ENCODE measurements around the gene GLI1. TPM values are rescaled to one million over a fixed set of nuclear protein-coding genes. Genes with fewer than 3 reads are reported as not detected.

Gene GLI1
- total RNA-seq, 1 experiment from 2014 or later = 6.4 TPM

DNA sequence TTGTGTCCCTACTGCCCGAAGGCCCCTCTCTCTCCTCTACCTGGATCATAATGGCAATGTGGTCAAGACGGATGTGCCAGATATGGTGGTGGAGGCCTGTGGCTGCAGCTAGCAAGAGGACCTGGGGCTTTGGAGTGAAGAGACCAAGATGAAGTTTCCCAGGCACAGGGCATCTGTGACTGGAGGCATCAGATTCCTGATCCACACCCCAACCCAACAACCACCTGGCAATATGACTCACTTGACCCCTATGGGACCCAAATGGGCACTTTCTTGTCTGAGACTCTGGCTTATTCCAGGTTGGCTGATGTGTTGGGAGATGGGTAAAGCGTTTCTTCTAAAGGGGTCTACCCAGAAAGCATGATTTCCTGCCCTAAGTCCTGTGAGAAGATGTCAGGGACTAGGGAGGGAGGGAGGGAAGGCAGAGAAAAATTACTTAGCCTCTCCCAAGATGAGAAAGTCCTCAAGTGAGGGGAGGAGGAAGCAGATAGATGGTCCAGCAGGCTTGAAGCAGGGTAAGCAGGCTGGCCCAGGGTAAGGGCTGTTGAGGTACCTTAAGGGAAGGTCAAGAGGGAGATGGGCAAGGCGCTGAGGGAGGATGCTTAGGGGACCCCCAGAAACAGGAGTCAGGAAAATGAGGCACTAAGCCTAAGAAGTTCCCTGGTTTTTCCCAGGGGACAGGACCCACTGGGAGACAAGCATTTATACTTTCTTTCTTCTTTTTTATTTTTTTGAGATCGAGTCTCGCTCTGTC lies 2.7 kb upstream of the GLI1 start:
- H2AFZ ChIP-seq (ENCODE audit: low read depth, low read length, poor library complexity, severe bottlenecking) = no peak overlapping the region
- no peak for DNase-seq (ENCODE audit: low read depth, low spot score)
- H3K27me3 ChIP-seq (ENCODE audit: insufficient read depth, low read length) = no peaks in the 10 kb centered on the region
- no peak overlapping the region for H3K4me3 ChIP-seq (replicated peaks in 1 of 2; ENCODE audit: low read depth in 1 of 2, low read length in 2 of 2)
- no peaks in the 10 kb centered on the region for H4K20me1 ChIP-seq (ENCODE audit: insufficient read depth)
- no peak overlapping the region for H3K27ac ChIP-seq (ENCODE audit: low read depth, low read length)
- RAD21 ChIA-PET (ENCODE audit: low non-redundant PET in 1 of 2, low total read pairs in 2 of 2, uncharacterized antibody in 2 of 2, unreplicated experiment in 2 of 2) = no interaction called here
- H3K9me2 ChIP-seq (ENCODE audit: insufficient read depth) = no peaks in the 10 kb centered on the region
- no peak overlapping the region for H3K9ac ChIP-seq (ENCODE audit: low read length)
- BruUV-seq (replicated peaks) = no TSS peak
- H3K9me3 ChIP-seq (ENCODE audit: control insufficient read depth in 1 of 2, insufficient read depth in 1 of 2, low read depth in 1 of 2, low read length in 2 of 2) = no peaks in the 10 kb centered on the region
- H3K79me2 ChIP-seq (ENCODE audit: insufficient read depth, low read length) = no peaks in the 10 kb centered on the region
- POLR2A ChIA-PET = no interaction called here
- intact Hi-C loops (cut with micrococcal nuclease) = no loop called here
- ATAC-seq = no peak
- CTCF ChIA-PET = interaction anchor here (2.1 to 2.5 kb wide), 2 partner anchors 193 to 214 kb away, joined by 12 to 13 read pairs; no protein-coding TSS in a partner anchor
- TF ChIP-seq EGR1 (IDR thresholded peaks at IDR 0.05; ENCODE audit: low read depth) (no peak), RAD21 (IDR thresholded peaks at IDR 0.05; ENCODE audit: low read depth) (no peak), EZH2phosphoT487 (IDR thresholded peaks at IDR 0.05; ENCODE audit: borderline replicate concordance) (no peak), YY1 (IDR thresholded peaks at IDR 0.05; ENCODE audit: extremely low read depth, insufficient replicate concordance, low read depth, low read length) (no peak), POLR2A (IDR thresholded peaks at IDR 0.05; ENCODE audit: borderline replicate concordance, extremely low read depth, insufficient read depth, insufficient read length) (no peak), SP1 (IDR thresholded peaks at IDR 0.05; ENCODE audit: low read depth) (no peak), FOSL1 (IDR thresholded peaks at IDR 0.05; ENCODE audit: low read depth) (no peak), CBX3 (IDR thresholded peaks at IDR 0.05; ENCODE audit: low read depth) (no peak)
- TF ChIP-seq, protein P1, sequence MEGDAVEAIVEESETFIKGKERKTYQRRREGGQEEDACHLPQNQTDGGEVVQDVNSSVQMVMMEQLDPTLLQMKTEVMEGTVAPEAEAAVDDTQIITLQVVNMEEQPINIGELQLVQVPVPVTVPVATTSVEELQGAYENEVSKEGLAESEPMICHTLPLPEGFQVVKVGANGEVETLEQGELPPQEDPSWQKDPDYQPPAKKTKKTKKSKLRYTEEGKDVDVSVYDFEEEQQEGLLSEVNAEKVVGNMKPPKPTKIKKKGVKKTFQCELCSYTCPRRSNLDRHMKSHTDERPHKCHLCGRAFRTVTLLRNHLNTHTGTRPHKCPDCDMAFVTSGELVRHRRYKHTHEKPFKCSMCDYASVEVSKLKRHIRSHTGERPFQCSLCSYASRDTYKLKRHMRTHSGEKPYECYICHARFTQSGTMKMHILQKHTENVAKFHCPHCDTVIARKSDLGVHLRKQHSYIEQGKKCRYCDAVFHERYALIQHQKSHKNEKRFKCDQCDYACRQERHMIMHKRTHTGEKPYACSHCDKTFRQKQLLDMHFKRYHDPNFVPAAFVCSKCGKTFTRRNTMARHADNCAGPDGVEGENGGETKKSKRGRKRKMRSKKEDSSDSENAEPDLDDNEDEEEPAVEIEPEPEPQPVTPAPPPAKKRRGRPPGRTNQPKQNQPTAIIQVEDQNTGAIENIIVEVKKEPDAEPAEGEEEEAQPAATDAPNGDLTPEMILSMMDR (IDR thresholded peaks at IDR 0.05 in 2 of 3, conservative IDR thresholded peaks at IDR 0.05 in 1 of 3; ENCODE audit: borderline replicate concordance in 1 of 3, insufficient read depth in 1 of 3, low read depth in 2 of 3, low read length in 2 of 3) = no peak
- TF ChIP-seq, protein P2, sequence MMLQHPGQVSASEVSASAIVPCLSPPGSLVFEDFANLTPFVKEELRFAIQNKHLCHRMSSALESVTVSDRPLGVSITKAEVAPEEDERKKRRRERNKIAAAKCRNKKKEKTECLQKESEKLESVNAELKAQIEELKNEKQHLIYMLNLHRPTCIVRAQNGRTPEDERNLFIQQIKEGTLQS (IDR thresholded peaks at IDR 0.05) = no peak
- peaks cover 38 to 65% of the 10 kb centered on the region in 2 experiments for H3K4me1 ChIP-seq (ENCODE audit: control insufficient read depth in 1 of 2, insufficient read depth in 2 of 2, low read length in 2 of 2)
- no peak overlapping the region for H3K4me2 ChIP-seq (ENCODE audit: low read length)
- H3K36me3 ChIP-seq (ENCODE audit: control insufficient read depth in 1 of 2, insufficient read depth in 2 of 2, low read length in 2 of 2) = no peaks in the 10 kb centered on the region

Measured in HCT116 (cell line).